Hematopoietic multipotent progenitor cell (in vitro differentiated cells): ENCODE data around the gene MTA1. TPM values are rescaled to one million over a fixed set of nuclear protein-coding genes. Genes with fewer than 3 reads are reported as not detected.

ENCODE experiments used
- DNase-seq, 3 donors: peaks; one replicate each; pipeline ENCODE4 v3.0.0-alpha.2; 2011 to 2015; ENCODE audit warnings: low read depth in 2 of 3, low spot score in 2 of 3
- total RNA-seq: library from RNA; depleted of rRNA; stranded (reverse); fragments of >200 nt; gene quantifications from one replicate; pipeline ENCODE4 v1.2.3, GENCODE V29; 2012

MTA1 gene
- total RNA-seq, 1 donor: 110 TPM

GRCh38 chr14:105503935-105504692 lies 84.5 kb downstream of the MTA1 start:
- DNase-seq: no peak

- DNase-seq: no peak
Measured at GRCh38 chr14:105505101-105505500, 85.5 kb downstream of the MTA1 start.

- peak in 1 of 3 donors; percentile 14 for DNase-seq
Measured at GRCh38 chr14:105507247-105507646, 87.6 kb downstream of the MTA1 start.

GRCh38 chr14:105508069-105508468 lies 88.4 kb downstream of the MTA1 start:
- DNase-seq: no peak

- no peak for DNase-seq
Measured at GRCh38 chr14:105508601-105509000, 89.0 kb downstream of the MTA1 start.

- no peak for DNase-seq
Measured at GRCh38 chr14:105517096-105517495, 97.5 kb downstream of the MTA1 start.

GRCh38 chr14:105519946-105520698 lies 100.5 kb downstream of the MTA1 start:
- no peak for DNase-seq

Other genes with a start within 250 kb of the MTA1 start
- gene NUDT14, start 238.5 kb upstream of the MTA1 start, total RNA-seq: 8.9 TPM
- 10.2 TPM for gene BTBD6, start 171.3 kb upstream of the MTA1 start, total RNA-seq
- 125 TPM for gene BRF1, start 118.8 kb upstream of the MTA1 start, total RNA-seq
- 104 TPM for gene PACS2, start 105.1 kb upstream of the MTA1 start, total RNA-seq
- gene TEX22, start 21.3 kb upstream of the MTA1 start, total RNA-seq: 1.1 TPM
- 43.9 TPM for gene CRIP2, start 55.0 kb downstream of the MTA1 start, total RNA-seq
- gene CRIP1, start 67.1 kb downstream of the MTA1 start, total RNA-seq: 52.0 TPM
- gene TEDC1, start 71.4 kb downstream of the MTA1 start, total RNA-seq: 29.1 TPM
- 46.3 TPM for gene TMEM121, start 106.8 kb downstream of the MTA1 start, total RNA-seq